ENCODE data around the gene DUSP16.

- TF ChIP-seq CTCF (IDR thresholded peaks at IDR 0.05) (no peak), POLR2A (IDR thresholded peaks at IDR 0.05) (no peak), POLR2AphosphoS5 (IDR thresholded peaks at IDR 0.05) (no peak), EP300 (IDR thresholded peaks at IDR 0.05; ENCODE audit: low read depth) (no peak)
Measured at GRCh38 chr12:12469386-12469785, 93.3 kb downstream of the DUSP16 start.

Data from transverse colon (tissue), 4 donors.